NCI-H526 treated with DMSO at 0.1 percent for 48 hours (cell line): ENCODE measurements around the gene KIF20A.
A peak's percentile ranks its signal among the peaks of the same experiment; 100 is the strongest.
"Not testable (repeated sequence)": the region's sequence is repeated elsewhere in the genome, so short reads cannot be mapped to it uniquely, and the experiment has no call there.

Experiments used
- DNase-seq: peaks from one replicate; lab custom pipeline; 2025; lab: John Stamatoyannopoulos, UW

The KIF20A gene

DNA sequence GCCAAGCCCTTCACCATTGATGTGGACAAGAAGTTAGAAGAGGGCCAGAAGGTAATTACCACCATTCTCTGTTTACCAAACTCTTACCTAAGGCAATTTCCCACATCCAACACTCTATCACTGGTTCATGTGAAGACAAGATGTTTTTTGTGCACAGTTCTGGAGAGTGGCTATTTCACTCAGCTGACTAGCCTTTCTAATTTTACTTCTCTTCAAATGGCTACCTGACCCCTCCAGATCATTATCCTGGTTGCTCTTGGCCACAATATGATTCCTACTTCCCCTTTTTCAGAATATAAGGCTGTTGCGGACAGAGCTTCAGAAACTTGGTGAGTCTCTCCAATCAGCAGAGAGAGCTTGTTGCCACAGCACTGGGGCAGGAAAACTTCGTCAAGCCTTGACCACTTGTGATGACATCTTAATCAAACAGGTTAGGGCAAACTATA lies 7.1 kb downstream of the KIF20A start:
- DNase-seq: no peak

DNA sequence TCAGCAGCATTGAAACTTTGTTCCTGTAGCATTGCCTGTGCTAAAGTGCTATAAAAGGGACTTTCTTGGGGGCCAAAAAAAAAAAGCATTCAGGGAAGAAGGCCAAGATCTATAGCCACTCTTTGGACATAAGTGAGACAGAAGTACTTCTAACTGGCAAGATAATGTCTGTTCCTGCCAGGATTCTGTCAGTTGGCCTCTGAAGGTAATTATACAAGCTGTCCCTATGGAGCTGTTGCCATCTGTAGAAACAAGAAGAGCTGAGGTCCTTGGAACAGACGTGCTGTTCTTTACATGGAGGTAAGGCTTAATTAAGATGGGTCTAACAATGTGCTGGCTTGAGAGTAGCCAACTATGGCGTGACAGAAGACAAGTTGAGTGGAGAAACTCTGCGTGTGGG lies 9.7 kb downstream of the KIF20A start:
- no peak for DNase-seq

DNA sequence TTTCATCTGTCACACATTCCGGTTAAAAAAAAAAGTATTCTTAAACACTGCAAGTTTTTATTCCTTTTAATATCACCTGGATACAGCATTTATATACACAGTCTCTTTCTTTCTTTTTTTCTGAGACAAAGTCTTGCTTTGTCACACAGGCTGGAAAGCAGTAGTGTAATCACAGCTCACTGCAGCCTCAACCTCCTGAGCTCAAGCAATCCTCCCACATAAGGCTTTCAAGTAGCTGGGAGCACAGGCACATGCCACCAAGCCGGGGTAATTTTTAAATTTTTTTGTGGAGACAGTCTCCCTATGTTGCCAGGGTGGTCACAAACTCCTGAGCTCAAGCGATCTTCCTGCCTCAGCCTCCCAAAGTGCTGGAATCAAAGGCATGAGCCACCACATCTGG lies 13.9 kb downstream of the KIF20A start:
- DNase-seq: no peak

DNA sequence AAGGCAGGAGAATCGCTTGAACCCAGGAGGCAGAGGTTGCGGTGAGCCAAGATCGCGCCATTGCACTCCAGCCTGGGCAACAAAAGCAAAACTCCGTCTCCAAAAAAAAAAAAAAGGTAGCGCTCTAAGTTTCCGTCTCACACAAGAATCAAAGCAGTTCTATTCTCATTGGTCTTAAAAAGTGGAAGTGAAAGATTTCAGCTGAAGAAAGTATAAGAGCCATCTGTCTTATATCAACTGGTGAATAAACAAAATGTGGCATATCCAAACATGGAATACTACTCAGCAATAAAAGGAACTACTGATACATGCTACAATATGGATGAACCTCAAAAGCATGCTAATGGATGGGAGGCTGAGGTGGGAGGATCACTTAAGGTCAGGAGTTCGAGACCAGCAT lies 14.9 kb downstream of the KIF20A start:
- not testable (repeated sequence) for DNase-seq

DNA sequence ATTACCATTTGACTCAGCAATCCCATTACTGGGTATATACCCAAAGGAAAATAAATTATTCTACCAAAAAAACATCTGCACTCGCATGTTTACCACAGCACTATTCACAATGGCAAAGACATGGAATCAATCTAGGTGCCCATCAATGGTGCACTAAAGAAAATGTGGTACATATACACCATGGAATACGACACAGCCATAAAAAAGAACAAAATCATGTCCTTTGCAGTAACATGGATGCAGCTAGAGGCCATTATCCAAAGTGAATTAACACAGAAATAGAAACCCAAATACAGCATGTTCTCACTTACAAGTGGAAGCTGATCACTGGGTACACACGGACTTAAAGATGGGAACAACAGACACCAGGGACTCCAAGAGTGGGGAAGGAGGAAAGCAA lies 32.1 kb downstream of the KIF20A start:
- no peak for DNase-seq

DNA sequence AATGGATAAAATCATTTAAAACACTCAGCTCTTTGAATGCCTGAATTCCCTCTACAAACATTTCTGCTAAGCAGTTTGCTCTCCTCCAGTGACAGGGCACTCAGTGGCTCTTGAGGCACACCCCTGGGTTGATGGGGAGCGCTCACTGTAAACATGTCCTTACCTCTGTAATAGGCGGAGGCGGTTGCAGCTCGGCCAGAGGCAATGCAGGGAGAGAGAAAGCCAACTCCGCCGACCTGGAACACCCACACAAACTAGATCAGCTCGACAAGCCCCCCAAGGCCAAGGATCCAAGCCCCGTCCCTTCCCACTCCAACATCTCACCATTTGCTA lies 33.9 kb downstream of the KIF20A start:
- DNase-seq: no peak

DNA sequence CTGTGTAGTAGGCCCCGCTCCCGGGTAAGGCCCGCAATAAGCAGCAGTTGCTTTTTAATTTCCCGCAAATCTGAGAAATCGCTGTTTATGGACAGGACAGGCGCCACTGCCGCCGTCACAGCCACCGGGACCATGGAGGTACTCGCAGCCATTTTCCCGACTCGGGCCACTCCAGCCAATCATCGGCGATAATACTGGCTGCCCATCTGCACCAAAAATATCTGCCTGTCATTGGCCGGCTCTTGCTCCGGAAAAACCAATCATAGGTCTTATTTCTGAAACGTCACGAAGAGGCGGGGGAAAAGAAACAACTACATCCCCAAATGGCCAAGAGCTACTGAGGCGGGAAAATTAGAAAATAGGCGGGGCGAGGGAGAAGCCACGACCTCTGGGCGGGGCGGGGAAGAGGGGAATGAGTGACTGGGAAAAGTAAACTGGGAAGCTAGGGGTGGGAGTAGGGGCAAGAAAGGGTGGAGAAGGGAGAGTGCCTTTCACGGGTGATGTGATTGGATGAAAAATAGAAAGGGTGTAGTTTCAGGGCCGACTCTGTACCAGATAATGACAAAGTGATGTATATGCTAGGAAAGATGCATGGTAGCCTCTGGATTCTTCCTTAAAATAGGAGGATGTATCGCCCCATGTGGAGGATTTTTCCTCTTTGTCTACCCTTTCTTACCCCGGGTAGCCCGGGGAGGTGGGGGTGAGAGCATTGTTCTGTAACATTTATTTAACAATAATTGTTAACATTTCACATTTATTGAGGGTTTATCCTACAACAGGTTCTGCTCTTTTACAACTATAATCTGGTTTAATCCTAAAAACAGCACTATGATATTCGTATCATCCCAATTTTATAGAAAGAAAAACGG lies 34.5 kb downstream of the KIF20A start, which contains the start of gene CDC23:
Gene CDC23, minus strand, starts transcription at position 163 of the 869 bp plus-strand sequence. Its CDS starts 11 bp downstream, at position 152.
- peak; percentile 97 for DNase-seq

DNA sequence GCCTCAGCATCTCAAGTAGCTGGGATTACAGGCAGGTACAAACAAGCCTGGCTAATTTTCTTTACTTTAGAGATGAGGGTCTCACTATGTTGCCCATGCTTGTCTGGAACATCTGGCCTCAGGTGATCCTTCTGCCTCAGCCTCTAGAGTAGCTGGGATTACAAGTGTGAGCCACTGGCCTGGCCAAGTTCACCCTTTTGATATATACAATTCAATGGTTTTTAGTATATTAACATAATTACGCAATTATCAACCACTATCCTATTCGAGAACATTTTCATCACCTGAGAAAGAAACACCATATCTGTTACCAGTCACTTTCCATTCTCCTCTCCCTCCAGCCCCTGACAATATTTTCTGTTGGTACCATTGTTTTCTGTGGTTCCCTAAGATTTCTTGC lies 37.9 kb downstream of the KIF20A start:
- DNase-seq: no peak

DNA sequence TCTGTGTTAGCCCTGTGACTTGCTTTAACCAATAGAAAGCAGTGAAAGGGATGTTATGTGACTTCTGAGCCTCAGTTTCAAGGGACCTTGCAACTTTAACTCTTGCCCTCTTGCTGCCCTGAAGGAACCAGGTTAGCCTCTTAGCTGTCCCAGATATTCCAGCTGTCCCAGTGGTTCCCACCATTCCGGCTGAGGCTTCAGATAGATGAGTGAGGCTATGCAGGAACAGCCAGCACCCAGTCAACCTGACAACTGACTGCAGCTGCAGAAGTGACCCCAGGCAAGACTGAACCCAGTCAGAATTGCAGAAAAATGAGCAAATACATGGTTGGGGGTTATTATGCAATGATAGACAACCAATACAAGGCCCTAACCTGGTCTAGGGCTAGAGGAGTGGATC lies 44.6 kb downstream of the KIF20A start:
- DNase-seq: no peak

DNA sequence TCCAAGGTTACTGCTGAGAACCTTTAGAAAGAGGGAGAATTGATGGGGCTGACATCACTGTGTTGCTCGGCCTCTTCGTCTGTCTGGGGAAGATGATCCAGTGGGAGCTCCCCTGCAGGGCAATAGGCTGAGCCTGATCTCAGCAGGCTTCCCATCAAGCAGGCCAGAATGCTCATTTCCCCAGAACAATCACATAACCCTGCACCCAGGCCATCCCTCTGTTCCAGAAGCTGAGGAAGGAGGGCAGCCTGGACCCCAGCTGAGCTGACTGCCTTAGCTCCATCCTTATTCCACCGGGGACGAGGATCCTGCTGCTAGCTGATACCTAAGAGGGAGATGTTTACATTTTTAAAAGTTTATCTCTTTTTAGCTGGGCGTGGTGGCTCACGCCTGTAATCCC lies 45.8 kb downstream of the KIF20A start:
- DNase-seq: no peak

DNA sequence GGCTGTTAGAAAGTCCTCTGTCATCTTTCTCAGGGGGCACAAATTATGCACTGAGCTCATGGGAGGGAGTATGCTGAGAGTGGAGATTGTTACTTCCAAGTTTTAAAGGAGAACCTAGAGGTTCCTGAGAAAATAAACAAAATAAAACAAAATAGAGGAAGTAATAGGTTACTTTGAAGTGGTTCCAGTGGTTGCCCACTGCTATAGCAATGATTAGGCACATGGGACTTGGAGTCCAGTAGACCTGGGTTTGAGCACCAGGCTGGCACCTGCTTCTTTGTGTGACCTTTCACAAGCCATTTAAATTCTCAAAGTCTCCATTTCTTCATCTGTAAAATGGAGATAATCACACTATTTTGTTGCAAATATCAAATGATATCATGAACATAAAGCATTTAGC lies 48.0 kb downstream of the KIF20A start:
- DNase-seq: no peak

DNA sequence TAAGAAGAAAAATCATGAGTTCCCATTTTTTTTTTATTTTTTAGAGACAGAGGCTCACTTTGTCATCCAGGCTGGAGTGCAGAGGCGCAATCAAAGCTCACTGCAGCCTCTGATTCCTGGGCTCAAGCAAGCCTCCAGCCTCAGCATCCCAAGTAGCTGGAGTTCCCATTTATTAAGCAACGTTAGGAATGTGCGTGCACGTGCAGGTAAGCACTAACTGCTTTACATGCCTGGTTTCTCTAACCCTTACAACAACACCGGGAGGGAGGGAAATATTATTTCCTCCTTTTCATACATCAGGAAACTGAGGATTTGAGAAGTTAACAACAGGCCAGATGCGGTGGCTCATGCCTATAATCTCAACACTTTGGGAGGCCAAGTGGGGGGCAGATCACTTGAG lies 50.5 kb downstream of the KIF20A start:
- no peak for DNase-seq

DNA sequence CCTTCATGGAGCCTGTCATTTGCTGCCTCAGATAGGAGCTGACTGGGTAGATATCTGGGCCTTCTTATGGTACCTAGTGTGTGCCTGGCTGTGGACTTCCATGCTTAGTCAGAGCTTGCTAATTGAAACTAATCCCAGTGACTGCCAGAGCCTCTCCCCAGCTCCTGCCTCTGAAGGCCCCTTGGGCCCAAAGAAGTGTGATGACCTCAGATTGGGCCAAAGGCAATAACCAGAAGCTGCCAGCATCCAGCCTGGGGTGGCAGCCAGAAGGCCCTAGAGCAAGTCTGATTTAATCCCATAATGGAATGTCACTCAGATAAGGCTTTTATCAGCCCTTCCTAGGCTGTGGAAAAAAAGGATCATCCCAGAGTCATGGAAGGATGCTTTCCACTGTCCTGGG lies 51.3 kb downstream of the KIF20A start:
- DNase-seq: no peak

DNA sequence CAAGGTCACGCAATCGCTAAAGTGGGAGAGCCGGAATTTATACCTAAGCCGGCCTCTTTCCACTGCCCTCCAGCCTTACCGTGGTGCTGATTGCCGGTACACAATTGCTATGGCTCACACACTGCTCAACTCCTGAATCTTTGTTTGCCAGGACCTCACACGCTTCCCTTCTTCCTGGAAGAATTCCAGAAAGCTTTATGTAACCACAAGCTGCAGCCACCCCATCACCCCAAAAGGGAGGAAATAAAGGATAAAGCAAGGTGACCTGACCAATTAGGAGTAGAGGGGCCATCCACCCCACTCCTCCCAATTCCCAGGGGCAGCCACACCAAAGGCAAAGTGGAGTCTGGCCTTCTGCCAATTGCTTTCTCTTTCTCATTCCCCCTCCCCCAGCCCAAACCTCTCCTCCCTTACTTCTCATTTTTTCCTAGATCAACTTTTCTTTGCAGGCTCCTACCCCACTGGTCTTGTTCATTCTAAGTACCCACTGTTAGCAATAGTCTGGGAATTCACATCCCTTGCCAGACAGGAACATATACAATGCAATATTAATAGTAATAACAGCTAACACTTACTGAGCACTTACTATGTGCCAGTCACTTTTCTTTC lies 52.2 kb downstream of the KIF20A start:
- DNase-seq: no peak

DNA sequence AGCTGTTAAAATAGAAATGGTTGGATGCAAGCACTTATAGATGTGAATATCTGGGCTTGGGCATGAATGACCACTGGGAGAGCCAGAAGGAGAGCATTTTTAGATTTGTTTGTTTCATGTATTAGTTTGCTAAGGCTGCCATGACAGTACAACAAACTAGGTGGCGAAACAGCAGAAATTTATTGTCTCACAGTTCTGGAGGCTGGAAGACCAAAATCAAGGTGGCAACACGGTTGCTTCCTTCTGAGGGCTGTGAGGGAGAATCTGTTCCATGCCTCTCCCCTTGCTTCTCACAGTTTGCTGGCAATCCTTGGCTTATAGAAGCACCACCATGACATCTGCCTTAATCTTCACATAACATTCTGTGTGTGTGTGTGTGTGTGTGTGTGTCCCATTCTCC lies 54.4 kb downstream of the KIF20A start:
- DNase-seq: no peak

DNA sequence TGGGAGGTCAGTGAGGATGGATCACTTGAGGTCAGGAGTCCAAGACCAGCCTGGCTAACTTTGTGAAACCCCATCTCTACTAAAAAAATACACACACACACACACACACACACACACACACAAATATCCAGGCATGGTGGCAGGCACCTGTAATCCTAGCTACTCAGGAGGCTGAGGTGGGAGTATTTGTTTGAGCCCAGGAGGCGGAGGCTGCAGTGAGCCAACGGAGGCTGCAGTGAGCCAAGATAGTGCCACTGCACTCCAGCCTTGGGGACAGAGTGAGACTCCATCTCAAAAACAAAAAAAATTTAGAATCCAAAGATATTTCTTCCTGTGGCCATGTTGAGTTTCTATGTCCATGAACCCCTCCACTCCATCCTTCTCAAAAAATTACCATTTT lies 55.7 kb downstream of the KIF20A start:
- no peak for DNase-seq
